ENCODE results near the gene MAU2. TPM values are rescaled to one million over a fixed set of nuclear protein-coding genes. Genes with fewer than 3 reads are reported as not detected.

The MAU2 gene
- total RNA-seq, 1 experiment from 2014 or later, result 48.4 TPM

- peak overlapping the region; percentile 82 for H3K4me2 ChIP-seq (ENCODE audit: insufficient read depth, insufficient read length, low read length)
- peaks cover 4% of the 10 kb centered on the region; the same call in 1 of the 2 replicates for H3K27me3 Mint-ChIP-seq (ENCODE audit: low read depth)
- H2AK5ac ChIP-seq (ENCODE audit: insufficient read length, low read length), result no peak overlapping the region
- H3K4me3 Mint-ChIP-seq, result peak overlapping the region; percentile 67 to 87
- H3K27ac Mint-ChIP-seq, result peak overlapping the region; percentile 40 to 68 (median 67); a peak in 3 of 7 replicates
- H3K27ac ChIP-seq (ENCODE audit: insufficient read length, low read depth, low read length), result no peak overlapping the region
- H3K4me1 Mint-ChIP-seq, result peaks cover 25 to 29% of the 10 kb centered on the region in 2 experiments
- no peak overlapping the region for H4K91ac ChIP-seq (ENCODE audit: insufficient read length, low read depth, low read length)
- peak; percentile 100 for DNase-seq
- H2BK5ac ChIP-seq (ENCODE audit: insufficient read length, low read length), result no peak overlapping the region
- H3K4me1 ChIP-seq (ENCODE audit: insufficient read depth, low read length), result no peaks in the 10 kb centered on the region; the same call in 1 of the 2 replicates
- H2BK20ac ChIP-seq (ENCODE audit: low read depth, low read length, poor library complexity, severe bottlenecking), result no peak overlapping the region
- TF ChIP-seq, protein P1, sequence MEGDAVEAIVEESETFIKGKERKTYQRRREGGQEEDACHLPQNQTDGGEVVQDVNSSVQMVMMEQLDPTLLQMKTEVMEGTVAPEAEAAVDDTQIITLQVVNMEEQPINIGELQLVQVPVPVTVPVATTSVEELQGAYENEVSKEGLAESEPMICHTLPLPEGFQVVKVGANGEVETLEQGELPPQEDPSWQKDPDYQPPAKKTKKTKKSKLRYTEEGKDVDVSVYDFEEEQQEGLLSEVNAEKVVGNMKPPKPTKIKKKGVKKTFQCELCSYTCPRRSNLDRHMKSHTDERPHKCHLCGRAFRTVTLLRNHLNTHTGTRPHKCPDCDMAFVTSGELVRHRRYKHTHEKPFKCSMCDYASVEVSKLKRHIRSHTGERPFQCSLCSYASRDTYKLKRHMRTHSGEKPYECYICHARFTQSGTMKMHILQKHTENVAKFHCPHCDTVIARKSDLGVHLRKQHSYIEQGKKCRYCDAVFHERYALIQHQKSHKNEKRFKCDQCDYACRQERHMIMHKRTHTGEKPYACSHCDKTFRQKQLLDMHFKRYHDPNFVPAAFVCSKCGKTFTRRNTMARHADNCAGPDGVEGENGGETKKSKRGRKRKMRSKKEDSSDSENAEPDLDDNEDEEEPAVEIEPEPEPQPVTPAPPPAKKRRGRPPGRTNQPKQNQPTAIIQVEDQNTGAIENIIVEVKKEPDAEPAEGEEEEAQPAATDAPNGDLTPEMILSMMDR (conservative IDR thresholded peaks at IDR 0.05), result no peak
- H2BK12ac ChIP-seq (ENCODE audit: insufficient read length, low read depth, low read length), result no peak overlapping the region
- H3K36me3 Mint-ChIP-seq (ENCODE audit: insufficient read depth in 1 of 3, low read depth in 3 of 3), result peaks cover 0 to 9% (median 3%) of the 10 kb centered on the region in 3 experiments; a peak in 2 of 7 replicates
- H3K79me1 ChIP-seq (ENCODE audit: insufficient read depth, low read depth, low read length, poor library complexity, severe bottlenecking), result peaks cover 5% of the 10 kb centered on the region
- H3K23ac ChIP-seq (ENCODE audit: insufficient read length, low read depth, low read length), result no peak overlapping the region
- no peak overlapping the region for H2BK15ac ChIP-seq (ENCODE audit: low read depth, low read length)
- no peak overlapping the region for H2BK120ac ChIP-seq (ENCODE audit: low read depth, low read length, poor library complexity, severe bottlenecking)
- H3K23me2 ChIP-seq (ENCODE audit: insufficient read length, low read depth, low read length, poor library complexity, severe bottlenecking), result peaks cover 10% of the 10 kb centered on the region
- no peak overlapping the region for H2AFZ ChIP-seq (ENCODE audit: low read length)
- H4K8ac ChIP-seq (replicated peaks; ENCODE audit: insufficient read length, low read depth, low read length), result no peak overlapping the region
- H3K9ac ChIP-seq (ENCODE audit: extremely low read depth, insufficient read length, low read length), result peak overlapping the region; percentile 59
- no peak overlapping the region for H3T11ph ChIP-seq (ENCODE audit: low read length)
- WGBS (ENCODE audit: extremely low coverage, insufficient read length, low lambda C conversion rate), result no CpG with 5 or more reads among the region's 75 CpGs
- H3K56ac ChIP-seq (ENCODE audit: insufficient read length, low read depth, low read length), result no peak overlapping the region
- H3K14ac ChIP-seq (ENCODE audit: insufficient read depth, low read length), result 0 out of 2 replicates have a peak overlapping the region, but pooled peaks have one; percentile 16
- H3K27me3 ChIP-seq (ENCODE audit: insufficient read depth, low read length), result no peaks in the 10 kb centered on the region
- H4K20me1 ChIP-seq (ENCODE audit: control insufficient read depth, insufficient read depth, insufficient read length), result no peaks in the 10 kb centered on the region
- H3K4ac ChIP-seq (ENCODE audit: low read depth, low read length), result no peak overlapping the region
- no peaks in the 10 kb centered on the region for H3K9me3 ChIP-seq (ENCODE audit: control insufficient read depth, low read depth, low read length)
- H3K18ac ChIP-seq (ENCODE audit: insufficient read length, low read depth, low read length), result peak overlapping the region; percentile 51
- H4K5ac ChIP-seq (ENCODE audit: insufficient read length, low read depth, low read length), result no peak overlapping the region
- peaks cover 5% of the 10 kb centered on the region; the same call in 1 of the 2 replicates for H3K79me2 ChIP-seq (ENCODE audit: insufficient read depth, low read length)
- peaks cover 4 to 5% of the 10 kb centered on the region in 2 experiments; a peak in 4 of 5 replicates for H3K9me3 Mint-ChIP-seq
Measured at GRCh38 chr19:19385131-19385895, 64.7 kb downstream of the MAU2 start.

Data from H9 (cell line).